Measurements from ENCODE around the gene FOXA2. TPM values are rescaled to one million over a fixed set of nuclear protein-coding genes. Genes with fewer than 3 reads are reported as not detected.
"Not testable (repeated sequence)": the region's sequence is repeated elsewhere in the genome, so short reads cannot be mapped to it uniquely, and the experiment has no call there.

Gene FOXA2
- polyA plus RNA-seq, 3 donors: 0.06 TPM; not detected in 2

- no peak for DNase-seq (ENCODE audit: low read depth in 3 of 3, low spot score in 2 of 3)
Observed at GRCh38 chr20:22572023-22572422, 12.3 kb downstream of the FOXA2 start.

GRCh38 chr20:22569353-22569752, 15.0 kb downstream of the FOXA2 start:
- DNase-seq (ENCODE audit: low read depth in 3 of 3, low spot score in 2 of 3): no peak

GRCh38 chr20:22568872-22569344, 15.5 kb downstream of the FOXA2 start:
- no peak for DNase-seq (ENCODE audit: low read depth in 3 of 3, low spot score in 2 of 3)

GRCh38 chr20:22567944-22568871, 16.2 kb downstream of the FOXA2 start:
- no peak for DNase-seq (ENCODE audit: low read depth in 3 of 3, low spot score in 2 of 3)

GRCh38 chr20:22566876-22567658, 17.3 kb downstream of the FOXA2 start:
- no peak for DNase-seq (ENCODE audit: low read depth in 3 of 3, low spot score in 2 of 3)

GRCh38 chr20:22563062-22563965, 21.1 kb downstream of the FOXA2 start:
- DNase-seq (ENCODE audit: low read depth in 3 of 3, low spot score in 2 of 3): no peak

- DNase-seq (ENCODE audit: low read depth in 3 of 3, low spot score in 2 of 3): no peak
Observed at GRCh38 chr20:22562620-22563019, 21.8 kb downstream of the FOXA2 start.

- DNase-seq (ENCODE audit: low read depth in 3 of 3, low spot score in 2 of 3): no peak
Observed at GRCh38 chr20:22561965-22562577, 22.3 kb downstream of the FOXA2 start.

GRCh38 chr20:22560817-22561216, 23.6 kb downstream of the FOXA2 start:
- DNase-seq (ENCODE audit: low read depth in 3 of 3, low spot score in 2 of 3): no peak

- no peak for DNase-seq (ENCODE audit: low read depth in 3 of 3, low spot score in 2 of 3)
Observed at GRCh38 chr20:22559711-22560318, 24.6 kb downstream of the FOXA2 start.

- no peak for DNase-seq (ENCODE audit: low read depth in 3 of 3, low spot score in 2 of 3)
Observed at GRCh38 chr20:22557403-22558276, 26.7 kb downstream of the FOXA2 start.

GRCh38 chr20:22556565-22557056, 27.8 kb downstream of the FOXA2 start:
- no peak for DNase-seq (ENCODE audit: low read depth in 3 of 3, low spot score in 2 of 3)

- no peak for DNase-seq (ENCODE audit: low read depth in 3 of 3, low spot score in 2 of 3)
Observed at GRCh38 chr20:22555791-22556564, 28.4 kb downstream of the FOXA2 start.

- no peak for DNase-seq (ENCODE audit: low read depth in 3 of 3, low spot score in 2 of 3)
Observed at GRCh38 chr20:22554391-22554790, 30.0 kb downstream of the FOXA2 start.

- not testable (repeated sequence) for DNase-seq (ENCODE audit: low read depth in 3 of 3, low spot score in 2 of 3)
Observed at GRCh38 chr20:22550514-22550913, 33.9 kb downstream of the FOXA2 start.

- DNase-seq (ENCODE audit: low read depth in 3 of 3, low spot score in 2 of 3): no peak
Observed at GRCh38 chr20:22548040-22548439, 36.3 kb downstream of the FOXA2 start.

- DNase-seq (ENCODE audit: low read depth in 3 of 3, low spot score in 2 of 3): no peak
Observed at GRCh38 chr20:22546344-22546743, 38.0 kb downstream of the FOXA2 start.

GRCh38 chr20:22545045-22545444, 39.3 kb downstream of the FOXA2 start:
- DNase-seq (ENCODE audit: low read depth in 3 of 3, low spot score in 2 of 3): no peak

Data from right renal cortex interstitium (tissue), 3 donors.